Immature natural killer cell (primary cell): Measurements from ENCODE around the gene GRM4. TPM values are rescaled to one million over a fixed set of nuclear protein-coding genes. Genes with fewer than 3 reads are reported as not detected.

ENCODE experiments used
- DNase-seq, 3 donors: peaks; one replicate each; pipeline ENCODE4 v3.0.0; 2022; ENCODE audit warnings: mixed read lengths in 1 of 3
- H3K27ac Mint-ChIP-seq, 6 donors: one replicate each; pipeline ENCODE4 v1.8.0; 2020; ENCODE audit warnings: mixed read lengths in 6 of 6, mild to moderate bottlenecking in 5 of 6, inconsistent platforms in 4 of 6, moderate library complexity in 3 of 6
- H3K27me3 Mint-ChIP-seq, 3 donors: one replicate each; pipeline ENCODE4 v1.8.0; 2020 to 2021; ENCODE audit warnings: low read depth in 3 of 3, mild to moderate bottlenecking in 3 of 3, mixed read lengths in 3 of 3, moderate library complexity in 3 of 3, inconsistent platforms in 1 of 3
- H3K36me3 Mint-ChIP-seq, 3 donors: one replicate each; pipeline ENCODE4 v1.8.0; 2020; ENCODE audit warnings: mixed read lengths in 3 of 3, inconsistent platforms in 2 of 3, mild to moderate bottlenecking in 2 of 3
- H3K4me1 Mint-ChIP-seq, 2 donors: one replicate each; pipeline ENCODE4 v1.8.0; 2020; ENCODE audit warnings: inconsistent platforms in 2 of 2, mild to moderate bottlenecking in 2 of 2, mixed read lengths in 2 of 2, moderate library complexity in 1 of 2
- H3K4me3 Mint-ChIP-seq, 5 donors: one replicate each; pipeline ENCODE4 v1.8.0; 2020; ENCODE audit warnings: mild to moderate bottlenecking in 5 of 5, mixed read lengths in 5 of 5, inconsistent platforms in 3 of 5, moderate library complexity in 3 of 5
- H3K9me3 Mint-ChIP-seq, 6 donors: one replicate each; pipeline ENCODE4 v1.8.0; 2020; ENCODE audit warnings: mild to moderate bottlenecking in 6 of 6, mixed read lengths in 6 of 6, inconsistent platforms in 4 of 6, moderate library complexity in 3 of 6
- polyA plus RNA-seq, 3 donors: library from polyadenylated mRNA; unstranded; fragments of 300-500 nt; fragmentation: Illumina TruSeq; gene quantifications; one replicate each; pipeline ENCODE4 v1.2.3, GENCODE V29; 2021

GRM4 gene
- polyA plus RNA-seq, 3 donors from 2014 or later = not detected

- H3K27ac Mint-ChIP-seq = no peak overlapping the region
- H3K4me1 Mint-ChIP-seq = no peaks in the 10 kb centered on the region
- H3K9me3 Mint-ChIP-seq = no peaks in the 10 kb centered on the region
- H3K4me3 Mint-ChIP-seq = no peak overlapping the region
- peaks cover 0 to 6% (median 6%) of the 10 kb centered on the region in 3 donors for H3K27me3 Mint-ChIP-seq
- no peak for DNase-seq
- H3K36me3 Mint-ChIP-seq = no peaks in the 10 kb centered on the region
Measured at GRCh38 chr6:34071136-34071883, 74.6 kb downstream of the GRM4 start.

GRCh38 chr6:34070315-34071135, 75.4 kb downstream of the GRM4 start:
- Mint-ChIP-seq H3K27ac (no peak overlapping the region), H3K36me3 (no peaks in the 10 kb centered on the region), H3K4me1 (no peaks in the 10 kb centered on the region), H3K4me3 (no peak overlapping the region), H3K9me3 (no peaks in the 10 kb centered on the region), H3K27me3 (peaks cover 0 to 6% (median 6%) of the 10 kb centered on the region in 3 donors)
- no peak for DNase-seq

GRCh38 chr6:34068462-34069044, 77.3 kb downstream of the GRM4 start:
- Mint-ChIP-seq H3K36me3 (no peaks in the 10 kb centered on the region), H3K4me3 (no peak overlapping the region), H3K27me3 (peaks cover 2 to 8% (median 6%) of the 10 kb centered on the region in 3 donors), H3K9me3 (no peaks in the 10 kb centered on the region), H3K27ac (no peak overlapping the region), H3K4me1 (no peaks in the 10 kb centered on the region)
- no peak for DNase-seq

- H3K36me3 Mint-ChIP-seq = no peaks in the 10 kb centered on the region
- H3K27me3 Mint-ChIP-seq = peaks cover 2 to 8% (median 6%) of the 10 kb centered on the region in 3 donors
- no peak for DNase-seq
- H3K4me3 Mint-ChIP-seq = no peak overlapping the region
- H3K27ac Mint-ChIP-seq = no peak overlapping the region
- no peaks in the 10 kb centered on the region for H3K4me1 Mint-ChIP-seq
- no peaks in the 10 kb centered on the region for H3K9me3 Mint-ChIP-seq
Measured at GRCh38 chr6:34067814-34068213, 78.1 kb downstream of the GRM4 start.

- no peak for DNase-seq
- no peaks in the 10 kb centered on the region for H3K4me1 Mint-ChIP-seq
- H3K27ac Mint-ChIP-seq = no peak overlapping the region
- H3K27me3 Mint-ChIP-seq = peaks cover 2 to 8% (median 6%) of the 10 kb centered on the region in 3 donors
- no peaks in the 10 kb centered on the region for H3K9me3 Mint-ChIP-seq
- no peaks in the 10 kb centered on the region for H3K36me3 Mint-ChIP-seq
- H3K4me3 Mint-ChIP-seq = no peak overlapping the region
Measured at GRCh38 chr6:34066772-34067770, 78.8 kb downstream of the GRM4 start.

- Mint-ChIP-seq H3K27ac (no peak overlapping the region), H3K4me1 (no peaks in the 10 kb centered on the region), H3K36me3 (no peaks in the 10 kb centered on the region), H3K4me3 (no peak overlapping the region), H3K27me3 (peaks cover 2 to 8% (median 6%) of the 10 kb centered on the region in 3 donors), H3K9me3 (no peaks in the 10 kb centered on the region)
- DNase-seq = no peak
Measured at GRCh38 chr6:34066218-34066571, 79.7 kb downstream of the GRM4 start.

GRCh38 chr6:34065466-34066217, 80.2 kb downstream of the GRM4 start:
- no peak overlapping the region for H3K4me3 Mint-ChIP-seq
- peaks cover 2 to 8% (median 6%) of the 10 kb centered on the region in 3 donors for H3K27me3 Mint-ChIP-seq
- no peaks in the 10 kb centered on the region for H3K36me3 Mint-ChIP-seq
- H3K9me3 Mint-ChIP-seq = no peaks in the 10 kb centered on the region
- H3K4me1 Mint-ChIP-seq = no peaks in the 10 kb centered on the region
- no peak for DNase-seq
- no peak overlapping the region for H3K27ac Mint-ChIP-seq

GRCh38 chr6:34064675-34065074, 81.2 kb downstream of the GRM4 start:
- no peak for DNase-seq
- H3K27me3 Mint-ChIP-seq = peaks cover 2 to 6% (median 3%) of the 10 kb centered on the region in 3 donors
- no peak overlapping the region for H3K27ac Mint-ChIP-seq
- H3K4me1 Mint-ChIP-seq = no peaks in the 10 kb centered on the region
- H3K36me3 Mint-ChIP-seq = no peaks in the 10 kb centered on the region
- no peak overlapping the region for H3K4me3 Mint-ChIP-seq
- H3K9me3 Mint-ChIP-seq = no peaks in the 10 kb centered on the region

- no peak for DNase-seq
- Mint-ChIP-seq H3K9me3 (no peaks in the 10 kb centered on the region), H3K36me3 (no peaks in the 10 kb centered on the region), H3K27me3 (peaks cover 2 to 6% (median 4%) of the 10 kb centered on the region in 3 donors), H3K27ac (no peak overlapping the region), H3K4me3 (no peak overlapping the region), H3K4me1 (no peaks in the 10 kb centered on the region)
Measured at GRCh38 chr6:34063651-34064050, 82.2 kb downstream of the GRM4 start.

GRCh38 chr6:34062815-34063214, 83.1 kb downstream of the GRM4 start:
- Mint-ChIP-seq H3K27me3 (peaks cover 2 to 5% (median 4%) of the 10 kb centered on the region in 3 donors), H3K4me1 (no peaks in the 10 kb centered on the region), H3K9me3 (no peaks in the 10 kb centered on the region), H3K36me3 (no peaks in the 10 kb centered on the region), H3K27ac (no peak overlapping the region), H3K4me3 (no peak overlapping the region)
- DNase-seq = no peak

- Mint-ChIP-seq H3K27ac (no peak overlapping the region), H3K9me3 (no peaks in the 10 kb centered on the region), H3K27me3 (peaks cover 2 to 5% (median 3%) of the 10 kb centered on the region in 3 donors), H3K4me3 (no peak overlapping the region), H3K4me1 (no peaks in the 10 kb centered on the region), H3K36me3 (no peaks in the 10 kb centered on the region)
- DNase-seq = no peak
Measured at GRCh38 chr6:34062156-34062555, 83.7 kb downstream of the GRM4 start.

- DNase-seq = no peak
- H3K27ac Mint-ChIP-seq = peak overlapping the region in 1 of 6 donors; percentile 34
- no peaks in the 10 kb centered on the region for H3K4me1 Mint-ChIP-seq
- H3K9me3 Mint-ChIP-seq = no peaks in the 10 kb centered on the region
- H3K4me3 Mint-ChIP-seq = no peak overlapping the region
- H3K27me3 Mint-ChIP-seq = peaks cover 2 to 6% (median 5%) of the 10 kb centered on the region in 3 donors
- H3K36me3 Mint-ChIP-seq = no peaks in the 10 kb centered on the region
Measured at GRCh38 chr6:34061348-34061747, 84.5 kb downstream of the GRM4 start.

GRCh38 chr6:34059914-34060313, 86.0 kb downstream of the GRM4 start:
- Mint-ChIP-seq H3K4me3 (no peak overlapping the region), H3K4me1 (no peaks in the 10 kb centered on the region), H3K27ac (no peak overlapping the region), H3K27me3 (peaks cover 4 to 6% (median 4%) of the 10 kb centered on the region in 3 donors), H3K36me3 (no peaks in the 10 kb centered on the region), H3K9me3 (no peaks in the 10 kb centered on the region)
- DNase-seq = no peak
